HG02623 (cell line): ENCODE data around the gene ARMC9.
"Not testable (repeated sequence)": the region's sequence is repeated elsewhere in the genome, so short reads cannot be mapped to it uniquely, and the experiment has no call there.

Source experiments
- ATAC-seq: cut with Tn5 transposase; IDR thresholded peaks from one replicate; pipeline ENCODE4 v1.9.1; 2021; ENCODE audit warnings: moderate library complexity; ENCODE audit not compliant: unreplicated experiment

Gene ARMC9

GRCh38 chr2:231181860-231182512 lies 16.4 kb upstream of the ARMC9 start:
- no peak for ATAC-seq

GRCh38 chr2:231182513-231182899 lies 15.9 kb upstream of the ARMC9 start:
- ATAC-seq = no peak

- ATAC-seq = no peak
Measured at GRCh38 chr2:231183851-231184250, 14.6 kb upstream of the ARMC9 start.

DNA sequence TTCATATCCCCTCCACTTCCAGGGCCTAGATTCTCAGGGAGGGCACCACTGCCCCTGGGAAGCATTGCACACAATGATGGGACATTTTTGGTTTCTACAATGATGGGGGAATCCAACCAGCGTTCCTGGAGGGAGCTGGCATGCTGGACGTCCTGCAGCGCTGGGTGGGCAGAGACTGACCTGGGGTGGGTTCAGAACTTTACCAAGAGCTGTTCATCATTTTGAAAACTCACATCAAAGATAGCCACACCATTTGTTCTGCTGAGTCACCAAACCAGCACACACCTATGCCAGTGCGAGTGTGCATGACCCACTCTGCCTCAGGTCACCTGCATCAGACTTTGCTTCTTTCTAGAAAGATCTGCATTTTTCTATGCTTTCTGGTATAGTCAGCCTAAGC lies 14.1 kb upstream of the ARMC9 start:
- no peak for ATAC-seq

- ATAC-seq = no peak
Measured at GRCh38 chr2:231185050-231185725, 13.2 kb upstream of the ARMC9 start.

DNA sequence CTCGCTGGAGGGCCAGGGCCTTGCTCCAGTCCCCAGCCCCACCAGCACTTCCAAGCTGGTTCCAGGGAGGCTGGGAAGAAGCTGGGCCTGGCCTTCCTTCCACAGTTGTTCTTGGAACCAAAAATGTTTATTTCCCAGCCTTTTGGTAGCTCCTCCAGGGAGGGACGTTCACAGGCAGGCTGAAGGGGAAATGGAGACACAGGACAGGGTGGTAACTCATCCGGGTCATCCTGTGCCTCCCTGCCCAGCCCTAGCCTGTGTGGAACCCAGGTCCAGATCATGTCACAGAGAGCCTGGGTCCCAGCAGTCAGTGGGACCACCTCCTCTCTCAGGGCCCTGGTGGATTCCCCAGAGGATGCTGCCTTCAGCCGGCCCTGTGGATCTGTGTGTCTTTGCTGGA lies 12.5 kb upstream of the ARMC9 start:
- ATAC-seq = no peak

DNA sequence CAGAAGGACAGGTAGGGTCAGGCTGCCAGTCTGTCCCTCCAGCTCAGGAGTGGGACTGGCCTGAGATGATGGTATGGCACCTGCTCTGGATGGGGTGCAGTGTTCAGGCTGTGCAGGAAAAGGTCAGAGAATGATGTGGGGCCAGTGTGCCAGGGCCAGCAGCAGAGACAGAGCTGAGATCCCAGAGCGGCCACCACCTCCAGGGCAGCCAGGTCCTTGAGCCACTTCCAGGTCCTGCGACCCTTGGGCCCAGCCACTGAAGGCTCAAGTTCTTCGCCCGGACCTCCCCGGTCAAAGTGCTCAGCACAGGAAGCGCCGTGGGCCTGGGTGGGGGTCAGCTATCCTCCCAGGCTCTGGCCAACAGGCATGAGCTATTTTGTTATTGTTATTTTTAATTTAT lies 12.1 kb upstream of the ARMC9 start:
- no peak for ATAC-seq

DNA sequence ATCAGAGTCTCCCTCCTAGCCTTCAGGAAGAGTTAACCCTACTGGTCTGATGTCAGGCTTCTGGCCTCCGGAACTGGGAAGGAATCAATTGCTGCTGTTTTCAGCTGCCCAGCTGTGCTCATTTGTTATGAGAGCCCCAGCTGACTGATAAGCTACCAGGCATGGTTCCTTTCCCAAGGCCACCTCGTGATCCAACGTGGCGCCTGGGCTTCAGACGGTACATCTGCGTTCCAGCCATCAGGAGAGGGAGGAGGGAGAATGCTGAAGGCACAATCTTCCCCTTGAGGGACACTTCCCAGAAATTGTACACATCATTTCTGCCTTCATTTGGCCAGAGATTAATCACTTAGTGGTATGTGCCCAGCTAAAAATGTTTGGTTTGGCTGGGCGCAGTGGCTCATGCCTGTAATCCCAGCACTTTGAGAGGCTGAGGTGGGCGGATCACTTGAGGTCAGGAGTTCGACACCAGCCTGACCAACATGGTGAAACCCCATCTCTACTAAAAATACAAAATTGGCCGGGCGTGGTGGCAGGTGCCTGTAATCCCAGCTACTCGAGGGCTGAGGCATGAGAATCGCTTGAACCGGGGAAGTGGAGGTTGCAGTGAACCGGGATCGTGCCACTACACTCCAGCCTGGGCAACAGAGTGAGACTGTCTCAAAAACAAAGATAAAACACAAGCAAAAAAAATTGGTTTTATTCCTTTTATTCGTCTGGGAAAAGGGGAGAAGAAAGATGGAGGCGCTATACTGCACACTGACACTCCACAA lies 10.5 kb upstream of the ARMC9 start:
- ATAC-seq = no peak

DNA sequence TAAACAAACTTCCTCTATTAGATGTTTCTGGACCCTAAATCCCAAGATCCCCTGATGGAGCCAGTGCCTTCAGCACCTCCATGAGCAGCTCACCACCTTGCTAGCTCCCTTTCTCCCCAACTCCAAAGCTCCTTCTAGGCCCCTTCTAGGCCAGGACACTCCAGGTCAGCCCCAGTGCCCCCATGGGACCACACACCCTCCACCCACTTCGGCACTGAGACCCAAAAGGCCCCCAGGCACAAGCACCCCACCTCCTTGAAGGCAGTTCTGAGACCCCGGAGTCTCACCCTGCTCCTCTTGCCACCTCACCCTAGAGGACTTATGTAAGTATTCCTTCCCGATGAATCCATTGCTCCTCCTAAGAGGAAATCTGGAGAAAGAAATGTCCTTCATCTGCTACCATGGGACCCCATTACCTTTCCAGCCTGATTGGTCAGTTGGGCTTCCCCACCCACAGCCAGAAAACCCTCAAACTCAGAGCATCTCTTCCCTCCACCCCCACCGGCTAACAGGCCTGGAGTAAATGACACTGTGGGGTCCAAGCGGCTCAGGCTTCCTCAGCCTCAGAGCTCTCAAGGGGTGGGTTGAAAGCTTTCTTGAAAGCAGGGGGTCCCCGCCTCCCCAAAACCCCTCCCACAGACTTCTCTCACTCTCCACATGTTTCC lies 9.8 kb upstream of the ARMC9 start:
- ATAC-seq = no peak

- no peak for ATAC-seq
Measured at GRCh38 chr2:231189171-231189530, 9.3 kb upstream of the ARMC9 start.

- no peak for ATAC-seq
Measured at GRCh38 chr2:231189571-231190495, 8.6 kb upstream of the ARMC9 start.

DNA sequence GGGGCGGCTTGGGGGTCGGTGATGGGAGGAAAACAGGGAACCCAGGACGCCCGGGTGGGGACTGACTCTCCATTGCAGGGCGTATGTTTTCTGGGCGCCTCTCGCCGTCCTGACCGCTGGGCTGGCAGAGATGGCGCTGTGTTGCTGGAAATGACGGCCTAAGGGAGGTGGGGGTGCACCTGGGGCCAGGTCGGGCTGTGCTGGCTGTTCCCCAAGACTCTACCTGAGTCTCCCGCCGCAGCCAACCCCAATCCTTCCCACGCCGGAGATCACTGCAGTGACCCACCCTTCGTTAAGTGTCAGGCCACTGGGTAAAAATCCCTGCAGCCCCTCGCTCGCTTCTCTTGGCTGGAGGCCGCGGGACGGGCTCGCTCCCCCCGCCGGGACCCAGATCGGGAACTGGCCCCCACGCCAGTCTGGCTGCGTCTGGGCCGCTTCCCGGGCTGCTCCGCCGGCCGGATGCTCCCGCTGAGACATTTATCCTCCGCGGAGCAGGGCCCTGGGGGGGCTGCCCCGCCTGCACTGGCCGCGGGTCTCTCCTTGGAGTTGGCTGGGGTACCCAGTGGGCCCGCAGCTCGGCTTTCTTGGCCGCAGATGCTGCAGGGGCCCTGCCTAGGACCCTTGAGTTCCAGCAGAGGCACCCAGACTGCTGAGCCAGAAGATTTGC lies 7.8 kb upstream of the ARMC9 start:
- ATAC-seq = no peak

DNA sequence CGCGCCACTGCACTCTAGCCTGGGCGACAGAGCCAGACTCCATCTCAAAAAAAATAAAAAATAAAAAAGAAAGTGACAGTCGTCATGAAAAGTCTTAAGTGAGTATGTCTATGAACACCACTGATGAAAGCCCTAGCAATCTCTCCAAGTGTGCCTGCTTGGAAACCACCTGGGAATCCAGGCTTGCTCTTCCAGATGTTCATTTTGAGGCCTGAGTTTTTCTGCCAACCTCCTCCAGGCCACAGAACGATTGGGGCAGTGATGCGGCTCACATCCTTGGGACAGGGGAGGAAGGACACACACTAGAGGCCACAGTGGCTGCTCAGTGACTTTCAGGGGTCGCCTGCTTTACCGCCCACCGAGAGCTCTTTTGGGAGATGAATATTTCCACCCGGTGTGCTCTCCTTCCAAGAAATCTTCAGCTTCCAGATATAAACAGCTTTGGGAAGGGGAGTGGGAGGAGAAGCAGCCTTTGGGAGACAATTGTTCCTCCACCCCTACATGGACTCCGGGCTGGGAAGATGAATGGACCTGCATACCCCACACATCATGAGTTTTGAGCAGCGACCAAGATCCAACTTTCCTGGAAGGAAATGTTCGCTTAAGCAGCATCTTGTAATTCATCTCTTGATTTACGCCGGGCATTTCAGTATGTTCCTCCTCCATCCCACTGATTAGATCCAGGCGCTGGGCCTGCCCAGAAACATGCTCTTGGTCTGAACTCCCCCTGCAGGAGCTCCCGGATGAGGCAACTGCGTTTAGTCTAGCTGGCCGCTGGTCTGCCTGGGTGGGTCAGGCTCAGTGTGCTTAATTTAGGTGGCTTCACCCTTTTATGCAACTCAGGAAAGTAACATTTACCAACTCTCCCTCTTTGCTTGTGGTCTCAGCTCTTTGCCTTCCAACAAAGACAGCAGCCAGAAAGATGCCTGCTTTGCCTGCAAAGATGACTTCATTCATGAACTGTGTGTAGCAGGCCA lies 6.2 kb upstream of the ARMC9 start:
- no peak for ATAC-seq

GRCh38 chr2:231193216-231193615 lies 5.2 kb upstream of the ARMC9 start:
- no peak for ATAC-seq

DNA sequence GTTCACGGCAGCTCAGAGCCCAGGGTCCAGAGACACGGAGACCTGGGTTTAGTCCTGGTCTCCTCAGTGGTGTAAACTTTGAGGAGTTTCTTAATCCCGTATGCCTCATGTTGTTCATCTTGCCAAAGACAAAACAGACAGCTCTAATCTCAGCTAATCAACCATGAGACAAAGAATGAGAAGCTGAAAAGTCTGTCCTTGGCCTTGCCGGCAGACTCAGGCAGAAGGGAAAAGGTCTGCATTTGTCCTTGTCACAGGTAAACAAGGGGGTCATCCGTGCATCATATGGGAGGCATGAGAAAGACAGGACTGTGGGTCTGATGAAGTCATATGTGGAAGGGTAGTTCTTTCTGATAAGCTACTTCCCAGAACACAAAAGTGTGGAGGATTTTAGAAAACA lies 1.8 kb upstream of the ARMC9 start:
- ATAC-seq = no peak

- not testable (repeated sequence) for ATAC-seq
Measured at GRCh38 chr2:231197196-231197595, 1.2 kb upstream of the ARMC9 start.

DNA sequence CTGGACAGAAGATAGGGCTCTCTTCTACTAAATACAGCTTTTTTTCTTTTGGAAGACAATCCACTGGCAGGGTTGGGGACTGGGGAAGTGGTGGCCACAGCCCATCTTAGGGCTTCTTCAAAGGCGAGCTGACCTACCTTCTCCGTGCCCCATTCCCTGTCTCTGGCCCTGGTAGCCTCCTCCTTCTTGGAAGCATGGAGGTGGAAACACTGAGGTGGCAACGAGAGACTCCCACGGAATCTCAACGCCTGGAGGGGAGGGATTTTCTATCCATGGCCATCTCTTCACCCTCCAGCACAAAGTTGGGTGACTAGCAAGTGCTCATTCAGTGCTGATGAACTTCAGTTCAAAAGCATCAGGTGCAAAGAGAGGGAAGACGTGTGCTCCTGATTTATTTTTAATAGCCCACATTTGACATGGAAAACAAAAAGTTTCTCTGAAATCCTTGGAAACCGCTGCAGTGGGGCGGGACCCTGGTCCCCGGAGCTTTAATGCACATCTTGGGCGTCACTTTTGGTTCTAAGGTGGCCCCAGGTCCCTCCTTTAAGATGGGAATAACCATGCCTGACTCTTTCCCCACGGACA lies 633 bp upstream of the ARMC9 start:
- ATAC-seq = no peak

DNA sequence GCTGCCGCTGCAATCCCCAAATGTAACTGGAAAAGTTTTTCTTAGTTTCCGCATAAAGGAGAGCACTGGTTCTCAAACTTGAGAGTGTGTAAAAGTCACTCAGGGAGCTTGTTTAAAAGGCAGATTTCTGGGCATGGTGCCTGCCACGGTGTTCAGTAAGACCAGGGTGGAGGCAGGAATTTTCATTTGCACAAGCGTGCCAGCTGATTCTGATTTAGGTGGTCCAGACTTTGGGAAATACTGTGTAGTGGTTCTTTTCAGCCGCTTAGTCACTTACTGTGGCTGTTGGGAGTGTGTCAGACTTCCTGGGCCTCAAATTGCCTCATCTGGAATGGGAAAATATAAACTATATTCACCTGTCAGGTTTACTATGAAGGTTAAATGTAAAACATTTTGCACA lies 788 bp downstream of the ARMC9 start:
- no peak for ATAC-seq
